Cardiac fibroblast (primary cell): ENCODE results near the gene NAMPT.

Experiments used
- DNase-seq, 2 donors: peaks; one replicate each; pipeline versions ENCODE4 v3.0.0 to v3.0.0-alpha.2; 2010; ENCODE audit warnings: low read depth in 2 of 2
- H3K4me3 ChIP-seq, 2 donors: replicated peaks in 1 of 2; 1 replicate in 1 of 2; 2 replicates in 1 of 2; pipeline ENCODE4 v1.5.1; 2011; ENCODE audit warnings: low read depth in 2 of 2, low read length in 2 of 2, mild to moderate bottlenecking in 2 of 2, moderate library complexity in 1 of 2
- CTCF ChIP-seq: IDR thresholded peaks from one replicate; pipeline ENCODE4 v1.5.1; 2011; ENCODE audit warnings: low read depth, mild to moderate bottlenecking, low read length, inconsistent platforms

Gene NAMPT

GRCh38 chr7:106234425-106234824 lies 50.4 kb downstream of the NAMPT start:
- no peak overlapping the region for H3K4me3 ChIP-seq
- DNase-seq: no peak

GRCh38 chr7:106231856-106232490 lies 52.8 kb downstream of the NAMPT start:
- no peak overlapping the region for H3K4me3 ChIP-seq
- TF ChIP-seq CTCF: no peak
- no peak for DNase-seq

More at GRCh38 chr7:106234425-106234824, 50.4 kb downstream of the NAMPT start:
- TF ChIP-seq CTCF: no peak

- no peak overlapping the region for H3K4me3 ChIP-seq
- DNase-seq: no peak
- TF ChIP-seq CTCF: no peak
Measured at GRCh38 chr7:106225856-106226255, 58.9 kb downstream of the NAMPT start.

- no peak for DNase-seq
- TF ChIP-seq CTCF: no peak
- H3K4me3 ChIP-seq: no peak overlapping the region
Measured at GRCh38 chr7:106224797-106225196, 60.0 kb downstream of the NAMPT start.

GRCh38 chr7:106223156-106223555 lies 61.6 kb downstream of the NAMPT start:
- TF ChIP-seq CTCF: no peak
- H3K4me3 ChIP-seq: no peak overlapping the region
- DNase-seq: no peak

GRCh38 chr7:106222545-106222944 lies 62.2 kb downstream of the NAMPT start:
- no peak overlapping the region for H3K4me3 ChIP-seq
- no peak for DNase-seq
- no peak for TF ChIP-seq CTCF

GRCh38 chr7:106220307-106220706 lies 64.5 kb downstream of the NAMPT start:
- TF ChIP-seq CTCF: no peak
- DNase-seq: no peak
- H3K4me3 ChIP-seq: no peak overlapping the region
